Ureter (tissue), 1 donor: ENCODE measurements around the gene MMP23B. TPM values are rescaled to one million over a fixed set of nuclear protein-coding genes. Genes with fewer than 3 reads are reported as not detected.

ENCODE experiments used
- DNase-seq: peaks from one replicate; pipeline ENCODE4 v3.0.0-alpha.2; 2020; ENCODE audit warnings: low spot score
- total RNA-seq: library from RNA; stranded (reverse); gene quantifications from one replicate; pipeline ENCODE4 v1.2.4, GENCODE V29; 2023
- donor health status: DM: yes; HTN: yes; CAD: no.

MMP23B gene
- total RNA-seq, 1 donor from 2014 or later, result 16.6 TPM

DNA sequence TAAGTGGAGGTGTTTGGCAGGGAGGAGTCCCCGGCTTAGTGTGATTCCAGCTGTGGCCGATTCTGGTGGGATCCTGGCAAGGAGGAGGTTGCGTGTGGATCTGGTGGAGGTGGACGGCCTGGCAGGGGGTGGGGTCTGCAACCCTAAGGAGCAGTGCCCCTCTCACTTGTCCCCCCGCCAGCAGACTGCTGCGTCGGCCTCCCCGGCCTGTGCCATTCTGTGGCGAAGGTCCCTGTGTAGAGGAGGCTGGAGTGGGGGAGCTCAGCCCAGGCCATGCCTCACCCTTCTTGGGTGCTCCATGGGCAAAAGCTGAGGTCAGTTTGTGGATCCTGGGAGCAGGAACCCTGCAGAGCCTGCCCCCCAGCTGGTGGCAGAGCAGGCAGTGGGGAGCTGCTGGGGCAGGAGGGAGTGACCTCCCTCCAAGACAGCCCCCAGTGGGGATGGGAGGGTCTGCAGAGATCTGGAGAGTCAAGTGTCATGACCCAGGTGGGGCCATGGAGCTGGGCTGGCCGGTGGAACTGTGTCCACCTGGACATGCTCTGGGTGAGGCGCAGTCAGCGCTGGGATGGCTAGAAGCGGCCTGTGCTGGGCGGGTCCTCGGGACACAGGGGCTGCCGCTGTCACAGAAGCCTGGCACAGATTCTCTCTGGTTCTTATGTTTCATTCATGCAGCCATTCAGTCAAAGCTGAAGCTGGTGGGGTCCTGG, 11.4 kb upstream of the MMP23B start:
- no peak for DNase-seq

DNA sequence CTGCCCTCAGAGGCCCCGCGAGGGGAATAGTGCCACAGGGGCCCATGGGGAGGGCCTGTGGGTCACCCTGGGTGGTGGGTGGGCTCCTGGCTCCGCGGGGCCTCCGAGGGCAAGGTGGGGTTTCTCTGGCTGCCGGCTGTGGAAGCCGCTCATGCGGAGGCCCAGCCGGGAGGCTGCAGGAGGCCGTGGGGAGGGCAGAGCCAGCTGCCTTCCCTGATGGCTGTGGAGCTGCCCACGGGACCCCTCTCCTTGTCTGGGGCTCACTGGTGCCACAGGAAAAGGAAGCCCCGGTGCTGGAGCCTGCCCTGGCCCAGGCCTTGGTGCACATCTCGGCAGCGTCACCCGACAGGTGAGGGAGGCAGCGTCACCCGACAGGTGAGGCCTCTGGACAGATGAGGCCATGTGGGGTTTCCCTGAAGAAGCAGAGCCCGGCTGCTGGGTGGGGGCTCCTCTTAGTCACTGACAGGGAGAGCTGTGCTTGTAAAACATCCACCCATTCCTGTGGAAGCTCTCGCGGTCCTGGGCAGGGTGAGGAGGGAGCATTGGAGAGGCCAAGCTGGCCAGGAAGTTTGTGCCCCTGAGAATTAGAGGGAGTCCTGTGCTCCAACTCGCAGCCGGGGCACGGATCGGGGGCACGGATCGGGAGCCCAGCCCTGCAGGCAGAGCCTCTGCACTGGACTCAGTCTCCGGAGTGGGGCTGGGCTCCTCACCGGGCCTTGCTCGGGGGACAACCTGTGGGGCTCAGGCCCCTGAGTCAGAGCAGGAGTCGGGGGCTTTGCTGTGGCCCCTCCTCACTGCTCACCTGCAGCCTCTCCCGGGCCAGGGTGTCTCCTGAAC, 10.6 kb upstream of the MMP23B start:
- no peak for DNase-seq

DNA sequence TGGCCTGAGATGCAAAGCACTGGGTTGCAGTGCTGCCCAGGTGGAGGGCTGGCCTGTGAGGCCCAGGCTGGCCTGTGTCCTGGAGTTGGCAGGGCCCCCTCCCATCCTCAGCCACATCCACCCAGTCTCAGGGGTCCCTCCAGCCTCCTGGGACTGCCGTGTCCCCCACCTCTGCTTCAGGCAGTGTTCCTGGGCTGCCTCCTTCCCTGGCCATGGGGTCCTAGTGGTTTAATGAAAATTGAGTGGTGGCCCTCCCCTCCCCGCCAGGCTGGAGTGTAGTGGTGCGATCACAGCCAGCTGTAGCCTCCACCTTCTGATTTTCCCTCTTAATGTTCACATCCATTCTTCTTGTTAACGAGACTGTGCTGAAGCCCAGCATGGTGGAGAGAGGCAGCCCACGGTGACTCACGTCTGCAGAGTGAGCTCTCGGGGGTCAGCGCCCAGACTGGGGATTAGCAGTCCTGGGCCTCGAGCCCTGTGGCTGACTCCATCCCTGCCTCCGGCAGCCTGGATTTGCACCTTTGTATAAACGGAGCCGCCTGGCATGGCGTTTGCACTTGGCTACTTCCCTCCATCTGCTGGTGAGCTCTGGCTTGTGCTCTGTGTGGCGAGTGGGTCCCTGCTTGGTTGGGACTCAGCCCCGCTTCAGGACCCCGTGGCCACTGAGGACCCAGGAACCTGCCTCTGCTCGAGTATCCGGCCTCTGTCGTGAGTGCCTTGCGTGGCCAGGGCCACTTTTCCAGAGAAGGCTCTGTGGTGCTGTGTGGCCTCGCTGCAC, 9.8 kb upstream of the MMP23B start:
- DNase-seq, result no peak

DNA sequence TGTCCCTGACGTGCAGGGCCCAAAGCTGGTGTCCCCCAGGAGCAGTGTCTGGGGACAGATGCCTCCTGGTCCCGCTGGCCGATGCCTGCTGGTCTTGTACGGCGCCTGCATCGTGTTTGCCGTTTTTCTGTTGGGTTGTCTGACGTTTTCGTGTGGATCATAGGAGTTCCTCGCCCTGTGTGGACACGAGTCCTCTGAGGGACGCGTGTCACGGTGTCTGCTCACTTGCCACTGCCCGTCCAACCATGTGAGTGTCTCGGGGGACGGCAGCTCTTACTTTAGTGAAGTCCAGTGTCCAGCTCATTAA, 9.2 kb upstream of the MMP23B start:
- DNase-seq, result no peak

DNA sequence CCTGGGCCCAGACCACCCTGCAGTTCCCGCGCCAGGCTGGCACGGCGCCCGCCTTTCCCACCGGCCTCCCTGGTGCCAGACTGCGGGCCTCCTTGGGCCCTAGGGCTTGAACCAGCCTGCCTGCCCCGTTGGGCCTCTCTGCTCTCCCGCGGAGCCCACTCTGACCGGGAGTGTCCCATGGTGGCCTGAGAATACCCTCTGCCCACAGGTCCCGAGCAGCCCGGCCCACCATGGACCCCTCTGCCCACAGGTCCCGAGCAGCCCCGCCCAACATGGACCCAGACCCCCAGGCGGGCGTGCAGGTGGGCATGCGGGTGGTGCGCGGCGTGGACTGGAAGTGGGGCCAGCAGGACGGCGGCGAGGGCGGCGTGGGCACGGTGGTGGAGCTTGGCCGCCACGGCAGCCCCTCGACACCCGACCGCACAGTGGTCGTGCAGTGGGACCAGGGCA, 8.8 kb upstream of the MMP23B start:
- no peak for DNase-seq

DNA sequence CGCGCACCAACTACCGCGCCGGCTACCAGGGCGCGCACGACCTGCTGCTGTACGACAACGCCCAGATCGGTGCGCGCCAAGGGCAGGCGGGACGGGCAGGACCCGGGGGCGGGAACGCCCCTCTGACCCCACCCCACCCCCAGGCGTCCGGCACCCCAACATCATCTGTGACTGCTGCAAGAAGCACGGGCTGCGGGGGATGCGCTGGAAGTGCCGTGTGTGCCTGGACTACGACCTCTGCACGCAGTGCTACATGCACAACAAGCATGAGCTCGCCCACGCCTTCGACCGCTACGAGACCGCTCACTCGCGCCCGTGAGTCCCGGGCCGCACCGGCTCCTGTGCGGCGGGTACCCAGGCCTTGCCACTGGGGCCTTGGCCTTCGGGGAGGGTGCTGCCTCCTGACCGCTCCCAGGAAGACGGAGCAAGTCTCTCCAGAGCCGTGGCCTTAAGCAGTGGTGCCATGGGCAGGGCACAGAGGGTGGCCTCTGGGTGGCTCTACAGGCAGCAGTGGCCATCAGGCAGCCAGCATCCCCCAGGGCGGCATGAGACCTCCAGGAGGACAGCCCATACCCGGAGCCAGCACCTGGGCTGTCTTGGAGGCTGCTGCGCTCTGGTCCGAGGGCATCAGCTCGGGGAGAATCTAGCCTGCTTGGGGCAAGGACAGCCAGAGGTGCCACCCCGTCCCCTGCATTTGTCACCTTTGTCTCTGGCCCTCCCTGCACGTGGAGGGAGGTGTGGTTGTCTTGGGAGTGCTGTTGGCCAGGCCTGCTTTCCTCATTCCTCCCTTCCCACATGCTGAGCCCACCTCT, 8.1 kb upstream of the MMP23B start:
- DNase-seq, result no peak

DNA sequence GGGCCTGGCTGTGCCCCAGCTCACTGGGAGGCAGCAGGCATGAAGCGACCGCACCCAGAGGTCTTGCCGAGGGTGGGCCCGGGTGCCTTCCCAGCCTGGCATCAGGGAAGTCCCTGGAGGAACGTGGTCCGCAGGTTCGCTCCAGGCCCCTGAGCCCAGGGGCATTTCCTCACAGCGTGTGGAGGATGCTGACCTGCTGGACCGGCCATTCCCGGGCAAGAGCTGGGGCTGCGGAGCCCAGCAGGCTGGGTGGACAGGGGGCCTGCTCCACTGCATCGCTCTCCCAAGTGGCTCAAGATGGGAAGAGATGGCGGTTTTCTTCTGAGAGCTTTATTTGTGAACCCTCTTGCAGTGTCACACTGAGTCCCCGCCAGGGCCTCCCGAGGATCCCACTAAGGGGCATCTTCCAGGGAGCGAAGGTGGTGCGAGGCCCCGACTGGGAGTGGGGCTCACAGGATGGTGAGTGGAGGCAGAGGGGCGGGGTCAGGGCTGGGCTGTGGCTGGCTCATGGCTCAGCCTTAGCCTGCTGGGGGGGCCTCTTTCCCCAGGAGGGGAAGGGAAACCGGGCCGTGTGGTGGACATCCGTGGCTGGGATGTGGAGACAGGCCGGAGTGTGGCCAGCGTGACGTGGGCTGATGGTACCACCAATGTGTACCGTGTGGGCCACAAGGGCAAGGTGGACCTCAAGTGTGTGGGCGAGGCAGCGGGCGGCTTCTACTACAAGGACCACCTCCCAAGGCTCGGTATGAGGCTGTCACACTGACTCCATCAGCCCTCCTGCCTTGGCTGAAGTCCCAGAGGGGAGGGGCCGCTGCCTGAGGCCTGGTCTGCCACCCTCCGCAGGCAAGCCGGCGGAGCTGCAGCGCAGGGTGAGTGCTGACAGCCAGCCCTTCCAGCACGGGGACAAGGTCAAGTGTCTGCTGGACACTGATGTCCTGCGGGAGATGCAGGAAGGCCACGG, 7.2 kb upstream of the MMP23B start:
- DNase-seq, result no peak

DNA sequence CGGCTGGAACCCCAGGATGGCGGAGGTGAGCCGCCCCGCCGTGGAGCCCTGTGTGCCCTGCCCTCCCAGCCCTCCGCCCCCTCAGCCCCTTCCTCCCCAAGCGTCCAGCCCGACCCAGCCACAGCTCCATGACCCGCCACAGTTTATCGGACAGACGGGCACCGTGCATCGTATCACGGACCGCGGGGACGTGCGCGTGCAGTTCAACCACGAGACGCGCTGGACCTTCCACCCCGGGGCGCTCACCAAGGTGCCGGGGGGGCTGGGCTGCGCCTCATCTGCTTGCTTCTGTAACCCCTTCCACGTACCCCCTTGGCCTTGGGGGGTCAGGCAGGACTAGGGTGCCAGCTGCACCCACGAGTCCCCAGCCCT, 6.6 kb upstream of the MMP23B start:
- no peak for DNase-seq

DNA sequence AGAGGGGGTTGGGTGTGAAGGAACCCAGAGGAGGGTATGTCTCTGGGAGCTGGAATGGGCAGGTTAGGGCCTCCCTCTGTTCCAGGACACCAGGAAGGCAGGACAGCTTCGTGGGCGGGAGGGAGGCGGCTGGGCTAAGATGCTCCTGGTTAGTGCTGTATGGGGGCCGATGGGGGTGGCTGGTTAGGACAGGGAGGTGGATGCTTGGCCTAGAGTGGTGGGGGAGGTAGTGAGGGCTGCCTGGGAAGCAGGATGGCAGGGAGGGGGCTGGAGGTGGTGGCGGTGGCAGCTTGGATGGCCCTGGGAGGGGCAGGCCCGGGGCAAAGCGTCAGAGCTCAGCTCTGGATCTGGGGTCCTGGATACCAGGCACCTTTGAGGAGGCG, 6.2 kb upstream of the MMP23B start:
- peak; percentile 41 for DNase-seq

DNA sequence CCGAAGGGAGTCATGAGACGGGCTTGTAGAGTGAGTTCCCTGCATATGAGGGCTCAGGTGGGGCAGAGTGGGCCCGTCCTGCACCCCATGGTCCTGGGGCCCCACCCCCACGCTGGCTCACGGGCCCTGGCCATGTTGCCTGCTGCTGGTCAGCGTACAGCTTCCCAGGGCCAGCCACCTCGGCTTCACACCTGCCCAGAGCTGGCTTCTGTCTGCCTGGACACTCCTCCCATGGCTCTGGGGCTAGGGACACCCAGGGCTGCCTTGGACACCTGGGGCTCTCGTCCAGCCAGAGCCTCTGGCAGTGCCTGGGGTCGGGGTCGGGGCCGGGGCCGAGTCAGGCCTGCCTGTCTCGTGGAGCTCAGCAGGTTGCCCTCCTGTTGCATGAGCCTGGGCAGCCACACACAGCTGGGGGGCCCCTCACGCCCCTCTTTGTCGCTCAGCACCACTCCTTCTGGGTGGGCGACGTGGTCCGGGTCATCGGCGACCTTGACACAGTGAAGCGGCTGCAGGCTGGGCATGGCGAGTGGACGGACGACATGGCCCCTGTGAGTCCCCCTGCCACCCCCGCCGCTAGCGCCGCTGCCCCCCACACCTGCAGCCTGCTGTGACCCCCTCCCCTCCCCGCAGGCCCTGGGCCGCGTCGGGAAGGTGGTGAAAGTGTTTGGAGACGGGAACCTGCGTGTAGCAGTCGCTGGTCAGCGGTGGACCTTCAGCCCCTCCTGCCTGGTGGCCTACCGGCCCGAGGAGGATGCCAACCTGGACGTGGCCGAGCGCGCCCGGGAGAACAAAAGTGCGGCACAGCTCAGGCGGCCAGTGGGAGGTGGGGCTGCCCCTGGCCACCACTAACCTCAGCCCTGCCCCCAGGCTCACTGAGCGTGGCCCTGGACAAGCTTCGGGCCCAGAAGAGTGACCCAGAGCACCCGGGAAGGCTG, 5.5 kb upstream of the MMP23B start:
- DNase-seq, result peak; percentile 43

DNA sequence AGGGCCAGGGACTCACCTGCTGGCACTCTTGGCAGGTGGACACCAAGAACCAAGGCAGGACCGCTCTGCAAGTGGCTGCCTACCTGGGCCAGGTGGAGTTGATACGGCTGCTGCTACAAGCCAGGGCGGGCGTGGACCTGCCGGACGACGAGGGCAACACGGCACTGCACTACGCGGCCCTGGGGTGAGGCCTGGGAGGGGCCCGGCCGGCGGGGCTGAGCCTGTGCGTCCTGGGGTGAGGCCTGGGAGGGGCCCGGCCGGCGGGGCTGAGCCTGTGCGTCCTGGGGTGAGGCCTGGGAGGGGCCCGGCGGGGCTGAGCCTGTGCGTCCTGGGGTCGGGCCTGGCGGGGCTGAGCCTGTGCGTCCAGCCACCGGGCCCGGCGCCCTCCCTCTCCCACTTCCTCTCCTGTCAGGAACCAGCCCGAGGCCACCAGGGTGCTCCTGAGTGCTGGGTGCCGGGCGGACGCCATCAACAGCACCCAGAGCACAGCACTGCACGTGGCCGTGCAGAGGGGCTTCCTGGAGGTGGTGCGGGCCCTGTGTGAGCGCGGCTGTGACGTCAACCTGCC, 4.6 kb upstream of the MMP23B start:
- DNase-seq, result peak; percentile 79

DNA sequence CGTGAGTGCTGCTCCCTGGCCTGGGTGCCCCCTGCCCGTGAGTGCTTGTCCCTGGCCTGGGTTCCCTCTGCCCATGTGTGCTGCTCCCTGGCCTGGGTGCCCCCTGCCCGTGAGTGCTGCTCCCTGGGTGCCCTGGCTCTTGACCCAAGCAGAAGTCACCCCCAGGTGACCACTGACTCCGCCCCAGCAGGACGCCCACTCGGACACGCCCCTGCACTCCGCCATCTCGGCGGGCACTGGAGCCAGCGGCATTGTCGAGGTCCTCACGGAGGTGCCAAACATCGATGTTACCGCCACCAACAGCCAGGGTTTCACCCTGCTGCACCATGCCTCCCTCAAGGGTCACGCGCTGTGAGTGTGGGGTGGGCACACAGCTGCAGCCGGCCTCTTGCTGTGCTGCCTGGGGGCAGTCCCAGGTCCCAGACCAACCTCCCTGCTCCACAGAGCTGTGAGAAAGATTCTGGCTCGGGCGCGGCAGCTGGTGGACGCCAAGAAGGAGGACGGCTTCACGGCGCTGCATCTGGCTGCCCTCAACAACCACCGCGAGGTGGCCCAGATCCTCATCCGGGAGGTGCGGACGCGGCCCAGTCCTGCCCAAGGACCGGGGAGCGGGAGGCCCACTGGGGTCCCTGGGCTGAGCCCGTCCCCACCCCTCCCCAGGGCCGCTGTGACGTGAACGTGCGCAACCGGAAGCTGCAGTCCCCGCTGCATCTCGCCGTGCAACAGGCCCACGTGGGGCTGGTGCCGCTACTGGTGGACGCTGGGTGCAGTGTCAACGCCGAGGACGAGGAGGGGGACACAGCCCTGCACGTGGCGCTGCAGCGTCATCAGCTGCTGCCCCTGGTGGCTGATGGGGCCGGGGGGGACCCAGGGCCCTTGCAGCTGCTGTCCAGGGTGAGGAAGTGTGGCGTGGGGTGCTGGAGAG, 3.9 kb upstream of the MMP23B start:
- DNase-seq, result peak; percentile 46

DNA sequence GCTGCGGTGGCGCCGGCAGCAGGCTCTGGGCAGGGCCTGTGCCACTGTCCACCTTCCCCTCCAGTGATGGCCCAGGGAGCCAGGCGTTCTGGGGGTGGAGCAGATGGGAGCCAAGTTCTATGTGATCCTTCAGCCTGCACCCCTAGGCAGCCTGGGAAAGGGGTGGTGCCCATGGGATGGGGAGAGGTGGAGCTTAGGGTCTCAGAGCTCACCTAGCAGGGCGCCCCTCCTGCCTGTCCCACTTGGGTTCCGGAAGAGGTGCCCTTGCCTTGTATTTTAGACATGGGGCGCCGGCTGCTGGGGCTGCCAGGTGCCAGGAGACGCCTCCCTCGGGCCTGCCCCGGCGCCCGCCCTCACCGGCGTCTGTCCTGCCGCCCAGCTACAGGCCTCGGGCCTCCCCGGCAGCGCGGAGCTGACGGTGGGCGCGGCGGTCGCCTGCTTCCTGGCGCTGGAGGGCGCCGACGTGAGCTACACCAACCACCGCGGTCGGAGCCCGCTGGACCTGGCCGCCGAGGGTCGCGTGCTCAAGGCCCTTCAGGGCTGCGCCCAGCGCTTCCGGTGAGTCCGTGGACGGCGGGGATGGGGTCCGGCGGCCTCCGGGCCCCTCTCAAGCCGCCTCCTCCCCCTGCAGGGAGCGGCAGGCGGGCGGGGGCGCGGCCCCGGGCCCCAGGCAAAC, 3.1 kb upstream of the MMP23B start:
- DNase-seq, result peak; percentile 41

DNA sequence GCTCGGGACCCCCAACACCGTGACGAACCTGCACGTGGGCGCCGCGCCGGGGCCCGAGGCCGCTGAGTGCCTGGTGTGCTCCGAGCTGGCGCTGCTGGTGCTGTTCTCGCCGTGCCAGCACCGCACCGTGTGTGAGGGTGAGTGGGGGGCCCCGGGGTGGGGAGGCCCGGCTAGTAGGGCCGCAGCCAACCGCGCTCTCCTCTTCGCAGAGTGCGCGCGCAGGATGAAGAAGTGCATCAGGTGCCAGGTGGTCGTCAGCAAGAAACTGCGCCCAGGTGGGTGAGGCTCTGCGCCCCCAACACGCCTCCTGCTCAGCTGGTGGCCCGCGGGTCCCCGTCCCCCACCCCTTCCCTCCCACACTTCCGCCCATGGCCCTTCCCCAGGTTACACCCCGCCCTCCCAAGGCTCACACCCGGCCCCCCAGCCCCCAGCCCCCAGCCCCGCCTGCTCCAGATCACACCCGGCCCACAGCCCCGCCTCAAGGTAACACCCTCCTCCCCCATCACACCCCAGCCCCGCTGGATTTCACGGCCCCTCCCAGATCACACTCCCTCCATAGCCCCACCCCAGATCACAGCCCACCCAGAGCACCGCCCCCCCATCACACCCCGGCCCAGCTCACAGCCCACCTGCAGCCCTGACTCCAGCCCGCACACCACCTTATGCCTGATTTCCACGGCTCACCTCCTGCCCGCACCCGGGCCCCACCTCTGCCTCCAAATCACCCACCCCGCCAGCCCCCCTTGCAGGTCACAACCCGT, 2.4 kb upstream of the MMP23B start:
- peak; percentile 46 for DNase-seq

DNA sequence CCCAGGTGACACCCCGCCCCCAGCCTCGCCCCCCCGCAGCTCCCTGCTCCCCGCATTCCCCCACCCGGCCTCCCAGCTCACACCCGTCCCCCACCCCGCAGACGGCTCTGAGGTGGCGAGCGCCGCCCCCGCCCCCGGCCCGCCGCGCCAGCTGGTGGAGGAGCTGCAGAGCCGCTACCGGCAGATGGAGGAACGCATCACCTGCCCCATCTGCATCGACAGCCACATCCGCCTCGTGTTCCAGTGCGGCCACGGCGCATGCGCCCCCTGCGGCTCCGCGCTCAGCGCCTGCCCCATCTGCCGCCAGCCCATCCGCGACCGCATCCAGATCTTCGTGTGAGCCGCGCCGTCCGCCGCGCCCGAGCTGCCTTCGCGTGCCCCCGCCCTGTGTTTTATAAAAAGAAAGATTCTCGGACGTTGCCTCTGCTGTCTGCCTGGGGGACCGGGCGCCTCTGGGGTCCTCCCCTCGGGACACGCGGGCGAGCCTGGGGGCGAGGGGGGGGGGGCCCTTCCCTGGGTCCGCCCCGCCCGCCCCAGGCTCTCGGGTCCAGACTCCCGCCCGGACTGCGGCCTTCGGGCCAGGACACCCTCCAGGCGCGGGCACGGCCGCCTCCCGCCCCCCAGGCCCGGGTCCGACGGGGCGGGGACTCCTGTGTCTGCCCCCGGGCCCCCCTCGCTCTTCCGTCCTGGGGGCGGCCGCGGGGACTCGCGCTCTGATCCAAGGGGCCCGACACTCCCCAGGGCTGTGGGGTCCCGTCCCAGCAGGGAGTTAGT, 1.6 kb upstream of the MMP23B start:
- peak; percentile 83 for DNase-seq
